ENCODE measurements around the gene SLC16A3.
A peak's percentile ranks its signal among the peaks of the same experiment; 100 is the strongest.
"Not testable (repeated sequence)": the region's sequence is repeated elsewhere in the genome, so short reads cannot be mapped to it uniquely, and the experiment has no call there.

Gene SLC16A3

DNA sequence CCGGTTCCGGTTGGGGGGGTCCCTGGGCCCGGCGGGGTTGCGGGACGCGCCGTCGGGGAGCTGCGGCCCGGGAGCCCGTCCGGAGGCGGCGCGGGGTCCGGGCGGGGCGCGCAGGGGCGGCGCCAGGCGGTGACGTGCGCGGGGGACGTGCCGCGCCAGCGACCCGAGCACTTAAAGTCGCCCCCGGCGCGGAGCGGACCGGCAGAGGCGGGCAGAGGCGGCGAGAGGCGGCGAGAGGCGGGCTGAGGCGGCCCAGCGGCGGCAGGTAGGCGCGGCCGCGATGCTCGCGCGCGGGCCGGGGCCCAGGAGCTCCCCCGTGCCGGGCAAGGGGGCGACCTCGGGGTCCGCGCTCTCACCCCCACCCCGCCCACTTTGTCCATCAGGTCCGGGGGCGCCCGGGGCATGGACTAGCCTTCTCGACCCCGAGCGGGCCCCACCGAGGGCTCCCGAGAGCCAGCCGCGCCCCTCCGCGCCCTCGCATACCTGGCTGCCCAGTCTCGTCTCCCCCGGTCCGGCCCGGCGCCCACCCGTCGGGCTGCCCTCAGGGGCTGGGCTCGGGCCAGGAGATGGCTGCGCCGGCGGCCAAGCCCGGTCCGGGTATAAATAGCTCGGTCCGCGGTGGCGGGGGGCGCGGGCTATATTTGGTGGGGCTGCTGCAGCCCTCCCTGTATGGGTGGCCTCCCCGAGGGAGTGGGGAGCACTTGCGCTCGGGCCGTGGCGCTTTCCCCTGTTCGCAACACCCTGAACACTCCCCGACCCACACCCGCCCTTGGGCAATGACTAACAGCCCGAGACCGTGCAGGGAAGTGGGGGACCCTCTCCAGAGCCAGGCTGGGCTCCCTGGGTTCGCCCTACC lies at the start of gene SLC16A3:
Gene SLC16A3 (plus strand): TSS at position 201 of the 856 bp plus-strand sequence. CDS start 6,967 bp downstream, outside the sequence.
- DNase-seq = peak; percentile 57

DNA sequence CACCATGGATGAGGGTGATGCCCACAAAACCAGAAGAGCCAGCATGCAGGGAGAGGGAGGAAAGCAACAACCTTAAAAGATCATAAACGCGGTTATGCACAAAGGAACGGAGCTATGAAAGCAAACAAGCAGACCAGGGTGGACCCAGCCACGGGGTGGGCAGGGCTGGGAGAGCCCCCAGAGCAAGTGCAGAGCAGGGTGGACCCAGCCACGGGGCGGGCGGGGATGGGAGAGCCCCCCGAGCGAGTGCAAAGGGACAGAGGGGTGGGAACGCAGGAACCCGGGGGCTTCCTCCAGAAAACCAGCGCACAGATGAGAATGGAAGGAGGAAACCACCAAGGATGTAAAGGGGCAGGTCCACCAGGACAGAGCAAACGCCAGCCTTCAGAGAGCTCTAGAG lies 49.4 kb upstream of the SLC16A3 start:
- DNase-seq = no peak

DNA sequence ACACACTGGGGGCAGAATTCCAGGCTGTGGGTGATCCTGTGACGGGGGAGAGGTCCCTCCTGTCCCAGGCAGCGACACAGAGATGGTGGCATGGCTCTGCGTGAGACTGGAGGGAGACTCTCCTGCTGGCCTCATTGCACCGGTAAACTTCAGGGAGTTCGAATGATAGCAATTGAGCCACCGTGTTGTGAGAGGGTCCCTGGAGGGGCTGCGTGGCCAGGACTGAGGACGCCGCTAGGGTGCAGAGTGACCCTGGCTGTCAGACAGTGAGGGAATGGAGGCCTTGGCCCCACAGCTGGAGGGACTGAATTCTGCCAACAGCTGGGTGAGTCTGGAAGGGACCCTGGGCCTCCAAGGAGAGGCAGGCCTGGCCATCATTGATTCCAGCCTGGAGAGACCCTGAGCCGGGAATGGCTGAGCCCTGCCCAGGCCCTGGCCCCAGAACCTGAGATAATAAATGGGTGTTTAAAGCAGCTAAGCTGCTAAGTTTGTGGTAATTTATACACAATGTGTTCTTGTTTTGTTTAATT lies 48.8 kb upstream of the SLC16A3 start:
- DNase-seq = no peak

DNA sequence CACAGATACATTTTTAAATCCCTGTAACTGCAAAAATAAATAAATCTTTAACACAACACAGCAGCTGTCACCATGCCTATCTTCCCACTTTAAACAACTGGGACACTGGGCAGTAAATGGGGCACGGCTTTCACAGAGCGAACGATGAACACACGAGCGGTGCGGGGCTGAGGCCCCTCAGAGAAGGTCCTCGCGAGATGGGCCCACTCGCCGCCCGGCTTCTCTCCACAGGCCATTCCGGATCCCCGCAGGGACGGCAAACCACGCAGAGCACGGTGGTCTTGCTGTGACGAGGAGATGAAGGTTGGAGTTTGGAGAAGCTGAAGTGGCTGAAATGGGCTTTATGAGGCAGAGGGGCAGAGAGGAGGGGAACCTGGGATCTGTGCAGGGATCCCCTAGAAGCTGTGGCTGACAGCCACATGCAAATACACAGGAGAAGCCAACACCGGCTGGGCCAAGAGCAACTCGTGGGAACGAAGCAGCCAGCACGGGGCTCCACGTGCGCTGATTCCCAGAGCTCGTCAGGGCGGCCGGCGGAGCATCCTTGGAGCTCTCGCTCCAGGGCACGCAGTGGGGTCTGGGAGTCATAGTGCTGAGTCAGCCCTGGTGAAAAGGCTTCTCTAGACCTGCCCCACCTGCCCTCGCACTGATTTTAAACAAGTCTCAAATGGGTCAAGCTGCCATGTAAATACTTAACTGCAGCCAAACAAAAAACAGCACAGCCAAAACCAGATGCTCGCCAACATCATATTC lies 47.9 kb upstream of the SLC16A3 start:
- DNase-seq = no peak

DNA sequence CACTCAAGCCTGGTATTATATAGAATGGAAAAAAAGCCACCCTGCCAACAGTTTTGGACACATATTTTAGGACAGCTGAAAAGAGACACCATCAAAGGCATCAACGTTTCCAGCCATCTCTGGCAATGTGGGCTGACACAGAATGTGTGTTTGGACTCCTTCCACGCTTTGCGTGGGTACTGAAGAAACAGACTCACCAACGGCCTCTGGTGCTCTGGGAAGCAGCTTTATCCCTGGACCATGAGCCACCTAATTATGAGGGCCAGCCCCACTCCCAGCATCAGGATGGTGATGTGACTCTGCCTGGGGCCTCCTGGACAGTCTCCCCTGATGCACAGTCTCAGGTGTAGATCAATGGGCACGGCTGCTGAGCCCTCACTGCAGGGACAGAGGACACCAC lies 44.1 kb upstream of the SLC16A3 start:
- no peak for DNase-seq

DNA sequence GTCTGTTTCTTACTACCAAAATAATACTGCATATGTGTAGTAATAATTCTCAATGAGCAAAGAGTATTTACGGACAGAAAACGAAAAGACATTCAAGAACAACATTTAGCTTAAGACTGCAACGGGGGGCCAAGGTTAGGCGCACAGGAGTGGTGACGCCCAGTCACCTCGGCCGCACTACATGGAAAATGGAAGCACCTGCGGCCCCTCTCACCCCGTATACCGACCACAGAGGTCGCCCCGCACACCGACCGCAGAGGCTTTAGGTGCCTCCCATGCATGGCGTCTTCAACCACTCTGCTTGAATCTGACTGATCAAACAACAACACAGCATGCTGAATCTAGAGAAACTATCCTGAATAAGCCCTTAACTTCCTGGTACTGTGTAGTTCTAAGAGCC lies 42.6 kb upstream of the SLC16A3 start:
- no peak for DNase-seq

DNA sequence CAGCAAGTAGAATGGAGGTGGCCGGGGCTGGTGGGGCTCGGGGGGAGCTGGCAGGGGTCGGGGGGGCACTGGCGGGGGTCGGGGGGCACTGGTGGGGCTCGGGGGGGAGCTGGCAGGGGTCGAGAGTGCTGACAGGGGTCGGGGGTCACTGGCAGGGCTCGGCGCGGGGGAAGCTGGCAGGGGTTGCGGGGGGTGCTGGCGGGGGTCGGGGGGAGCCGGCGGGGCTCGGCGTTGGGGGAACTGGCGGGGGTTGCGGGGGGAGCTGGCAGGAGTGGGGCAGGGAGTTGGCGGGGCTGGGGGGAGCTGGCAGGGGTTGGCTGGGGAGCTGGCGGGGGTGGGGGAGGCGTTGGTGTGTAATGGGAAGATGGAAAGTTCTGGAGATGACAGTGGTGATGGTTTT lies 41.3 kb upstream of the SLC16A3 start:
- no peak for DNase-seq

DNA sequence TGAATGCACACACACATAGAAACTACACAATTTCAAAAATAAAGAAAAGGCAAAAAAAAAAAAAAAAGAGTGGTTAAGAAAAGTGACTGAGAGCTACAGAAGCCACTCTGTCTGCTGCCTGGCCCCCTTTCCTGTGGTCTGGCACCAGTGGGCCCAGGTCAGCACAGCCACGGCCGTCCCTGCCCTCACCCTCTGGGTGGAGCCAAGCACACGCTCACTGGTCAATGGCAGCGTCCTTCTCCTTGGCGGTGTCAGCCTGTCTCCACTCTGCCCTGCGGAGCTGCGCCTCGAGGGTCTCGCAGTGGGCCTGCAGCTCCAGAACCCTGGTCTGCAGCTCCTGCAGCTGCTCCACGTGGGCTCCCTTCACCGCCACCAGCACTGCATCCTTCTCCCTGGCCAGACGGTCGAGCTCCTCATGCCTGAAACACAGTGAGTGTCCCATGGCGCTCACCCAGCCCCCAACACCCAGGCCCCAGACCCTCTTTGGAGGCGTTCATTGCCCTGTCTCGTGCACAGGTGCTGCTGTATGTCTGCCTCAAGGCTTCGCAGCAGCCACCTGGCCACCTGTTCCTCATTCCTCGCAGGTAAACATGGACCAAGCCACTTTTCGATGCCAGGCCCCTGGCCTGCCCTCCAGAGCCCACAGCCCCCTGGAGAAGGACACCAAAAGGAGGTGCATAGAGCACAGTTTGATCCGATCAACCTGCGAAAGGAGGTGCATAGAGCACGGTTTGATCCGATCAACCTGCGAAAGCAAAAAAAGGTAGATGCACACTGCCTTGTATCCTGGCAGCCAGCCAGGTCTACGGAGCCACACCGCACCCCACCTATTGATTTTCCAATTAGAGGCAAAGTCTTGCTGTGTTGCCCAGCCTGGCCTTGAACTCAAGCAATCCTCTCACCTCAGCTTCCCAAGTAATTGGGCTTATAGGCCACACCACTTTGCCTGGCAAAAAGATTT lies 40.6 kb upstream of the SLC16A3 start:
- DNase-seq = no peak

DNA sequence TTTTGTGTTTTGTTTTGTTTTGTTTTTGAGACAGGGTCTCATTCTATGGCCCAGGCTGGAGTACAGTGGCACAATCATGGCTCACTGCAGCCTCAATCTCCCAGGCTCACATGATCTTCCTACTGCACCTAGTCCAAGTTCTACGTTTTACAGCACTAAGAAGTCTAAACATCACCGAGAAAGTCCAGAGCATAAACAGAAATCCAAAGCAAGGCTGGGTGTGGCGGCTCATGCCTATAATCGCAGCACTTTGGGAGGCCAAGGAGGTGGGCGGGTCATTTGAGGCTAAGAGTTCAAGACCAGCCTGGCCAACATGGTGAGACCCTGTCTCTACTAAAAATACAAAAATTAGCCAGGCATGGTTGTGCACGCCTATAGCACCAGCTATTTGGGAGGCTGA lies 35.8 kb upstream of the SLC16A3 start:
- DNase-seq = not testable (repeated sequence)

DNA sequence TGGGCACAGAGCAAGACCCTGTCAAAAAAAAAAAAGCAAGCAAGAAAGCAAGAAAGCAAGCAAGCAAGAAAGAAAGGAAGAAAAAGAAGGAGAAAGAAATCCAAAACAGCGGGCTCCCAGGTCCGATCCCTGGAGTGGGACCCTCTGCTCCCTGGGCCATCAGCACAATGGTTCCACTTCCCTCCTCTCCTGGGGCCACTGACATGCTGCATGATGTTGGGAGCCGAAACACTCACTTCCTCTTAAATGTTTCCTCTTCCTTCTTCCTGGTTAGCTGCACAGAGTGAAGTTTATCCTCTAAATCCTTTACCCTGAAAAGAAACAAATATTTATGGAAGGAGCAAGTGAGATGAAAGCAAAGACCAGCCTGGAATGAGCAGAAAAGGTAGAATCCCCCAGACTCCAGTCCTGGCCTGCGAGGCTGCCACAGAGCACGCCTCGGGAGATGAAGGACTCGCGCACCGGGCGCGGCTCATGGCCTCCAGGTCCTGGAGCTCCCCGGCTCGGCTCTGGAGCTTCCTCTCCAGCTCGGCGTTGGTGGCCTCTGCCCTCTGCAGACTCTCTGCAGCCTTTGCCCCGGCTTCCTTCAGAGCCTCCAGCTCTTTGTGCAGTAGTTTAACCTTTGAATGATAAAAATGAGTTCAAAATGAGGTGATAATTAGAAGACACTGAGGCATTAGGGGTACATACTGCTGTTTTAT lies 35.2 kb upstream of the SLC16A3 start:
- DNase-seq = no peak

DNA sequence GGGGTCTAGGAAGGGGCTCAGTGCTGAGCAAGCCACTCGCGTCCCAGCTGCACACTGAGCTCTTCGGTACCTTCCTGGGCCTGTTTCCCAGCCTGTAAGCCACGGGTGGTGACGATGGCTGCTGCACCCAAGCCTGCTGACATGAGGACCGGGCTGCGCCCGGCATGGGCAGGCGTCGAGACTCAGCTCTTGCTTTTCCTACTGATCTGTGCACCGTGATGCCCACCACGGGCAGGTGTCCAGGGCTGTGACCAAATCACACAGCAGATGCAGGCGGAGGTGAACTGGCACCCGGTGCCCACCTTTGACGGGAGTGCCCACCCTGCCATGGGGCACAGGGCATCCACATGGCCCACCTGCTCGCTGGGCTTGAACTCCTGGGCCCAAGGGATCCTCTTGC lies 34.1 kb upstream of the SLC16A3 start:
- DNase-seq = no peak

DNA sequence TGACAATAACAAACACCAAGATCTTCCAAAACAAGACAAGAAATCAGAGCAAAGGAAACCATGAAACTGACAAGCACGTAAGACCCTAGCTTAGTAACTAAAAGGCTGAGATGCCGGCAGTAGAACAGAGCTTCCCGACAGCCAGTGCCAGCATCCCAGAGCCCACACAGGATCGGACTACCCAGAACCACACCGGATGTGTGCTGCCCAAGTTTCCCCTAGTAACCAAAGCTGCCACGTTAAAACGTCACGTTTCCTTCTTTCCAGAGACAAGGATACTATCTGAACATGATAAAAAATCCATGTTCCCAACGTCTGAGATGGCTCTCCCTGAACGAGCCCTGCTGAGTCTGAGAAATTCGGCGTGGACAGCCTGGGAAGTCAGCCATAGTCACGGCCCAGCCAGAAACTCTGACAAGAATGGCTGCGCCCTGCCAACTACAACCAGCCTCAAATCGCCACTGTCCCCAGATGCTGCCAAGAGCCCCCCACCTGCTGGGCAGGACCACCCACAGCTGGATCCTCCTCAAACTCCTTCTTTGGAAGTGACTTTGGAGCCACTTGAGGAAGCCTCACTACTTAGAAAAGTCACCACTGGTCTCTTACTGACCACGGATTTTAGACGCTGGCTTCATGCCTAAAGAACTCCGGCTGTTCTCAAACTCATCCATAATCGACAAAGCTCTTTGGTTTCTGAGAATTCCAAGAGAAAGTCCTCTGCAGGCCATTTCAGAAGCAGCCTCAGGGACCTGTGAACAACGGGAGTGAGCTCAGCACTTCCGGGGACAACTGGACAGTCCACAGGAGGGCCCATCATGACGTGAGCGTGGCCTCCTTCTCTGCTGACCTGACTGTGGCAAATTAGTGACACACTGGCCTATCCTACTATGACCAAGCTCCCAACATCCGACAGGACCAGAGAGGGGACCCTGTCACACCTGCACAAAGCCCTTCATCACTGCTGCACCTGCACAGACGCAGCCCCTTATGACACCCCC lies 32.9 kb upstream of the SLC16A3 start:
- no peak for DNase-seq

DNA sequence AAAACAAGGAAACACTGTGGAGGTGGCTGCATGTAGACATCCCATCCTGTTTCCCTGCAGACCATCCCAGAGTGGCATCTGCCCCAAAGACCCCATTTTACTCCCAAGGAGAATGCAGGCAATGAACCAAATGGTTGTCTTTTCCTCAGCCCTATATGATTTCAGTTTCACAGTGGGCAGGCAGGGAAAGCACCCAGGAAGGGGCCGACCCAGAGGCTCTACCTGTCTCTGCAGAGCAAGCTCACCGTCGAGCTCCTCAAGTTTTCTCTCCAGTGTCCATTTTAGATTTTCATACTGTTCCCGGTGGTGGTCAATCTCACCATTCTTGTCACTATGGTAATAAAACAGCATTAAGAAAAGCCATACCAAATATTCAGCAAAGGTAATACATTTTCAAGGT lies 30.8 kb upstream of the SLC16A3 start:
- no peak for DNase-seq

DNA sequence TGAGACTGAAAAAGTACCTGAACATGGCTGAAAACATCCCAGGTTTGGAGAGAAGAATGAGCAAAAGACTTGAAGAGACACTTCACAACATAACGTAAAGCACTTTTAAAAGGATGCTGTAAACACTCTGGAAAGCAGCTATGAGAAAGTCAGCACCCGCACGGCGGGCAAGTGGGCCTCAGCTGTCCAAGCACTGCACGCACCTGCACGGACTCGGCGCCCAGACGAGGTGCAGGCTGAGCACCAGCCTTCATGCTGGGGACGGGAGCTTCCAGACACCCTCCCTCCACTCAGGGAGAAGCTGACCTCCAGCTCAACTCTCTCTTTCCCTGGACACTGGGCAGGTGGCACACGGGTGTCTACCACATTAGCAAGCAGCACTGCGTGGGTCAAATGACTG lies 29.3 kb upstream of the SLC16A3 start:
- no peak for DNase-seq

DNA sequence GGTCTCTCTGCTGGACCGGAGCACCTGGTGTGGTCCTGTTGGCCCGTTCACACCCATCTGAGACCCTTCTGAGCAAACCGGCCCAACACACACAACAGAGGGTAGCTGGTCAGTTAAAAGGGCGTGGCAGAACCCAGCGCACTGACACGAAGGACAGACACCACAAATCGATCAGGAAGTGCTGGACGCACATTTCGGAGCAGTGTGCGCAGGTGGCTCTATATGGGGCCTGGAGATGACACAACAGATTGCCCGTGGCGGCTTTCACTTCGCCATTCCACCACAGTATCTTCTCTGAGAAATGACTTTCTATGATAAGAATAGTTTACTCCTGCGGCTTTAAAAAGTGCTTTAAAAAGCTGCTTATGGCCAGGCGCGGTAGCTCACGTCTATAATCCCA lies 28.7 kb upstream of the SLC16A3 start:
- DNase-seq = no peak

DNA sequence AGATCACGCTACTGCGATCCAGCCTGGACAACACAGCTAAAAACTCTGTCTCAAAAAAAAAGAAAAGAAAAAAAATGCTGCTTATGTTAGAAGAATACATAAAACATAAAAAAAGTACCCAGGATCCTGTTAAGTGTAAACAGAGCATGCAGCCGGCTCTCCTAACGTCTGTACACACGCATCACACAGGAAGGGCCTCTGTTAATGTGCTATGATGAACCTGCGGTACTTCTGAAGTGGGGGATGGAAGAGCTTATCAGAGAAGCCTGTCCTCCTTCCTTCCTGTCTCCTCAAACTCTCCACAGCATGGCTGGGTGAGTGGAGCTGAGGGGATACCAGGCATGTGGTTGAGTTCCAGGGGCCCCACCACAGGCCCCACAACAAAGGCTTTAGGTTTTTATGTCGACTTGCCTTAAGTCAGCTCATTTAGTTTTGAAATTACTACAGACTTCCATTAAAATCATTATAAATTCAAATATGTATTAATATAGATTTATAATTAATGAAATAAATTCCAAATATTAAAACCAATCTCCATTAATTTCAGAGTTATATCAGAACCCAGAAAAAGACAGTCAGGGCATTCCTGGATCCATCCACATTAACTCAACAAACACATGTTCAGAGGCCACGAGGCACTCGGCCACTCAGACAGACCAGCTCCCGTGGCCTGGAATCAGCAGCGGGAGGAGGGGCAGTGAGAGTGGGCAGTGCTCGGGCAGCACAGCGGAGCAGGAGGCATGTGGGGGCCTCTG lies 27.9 kb upstream of the SLC16A3 start:
- DNase-seq = peak; percentile 56

DNA sequence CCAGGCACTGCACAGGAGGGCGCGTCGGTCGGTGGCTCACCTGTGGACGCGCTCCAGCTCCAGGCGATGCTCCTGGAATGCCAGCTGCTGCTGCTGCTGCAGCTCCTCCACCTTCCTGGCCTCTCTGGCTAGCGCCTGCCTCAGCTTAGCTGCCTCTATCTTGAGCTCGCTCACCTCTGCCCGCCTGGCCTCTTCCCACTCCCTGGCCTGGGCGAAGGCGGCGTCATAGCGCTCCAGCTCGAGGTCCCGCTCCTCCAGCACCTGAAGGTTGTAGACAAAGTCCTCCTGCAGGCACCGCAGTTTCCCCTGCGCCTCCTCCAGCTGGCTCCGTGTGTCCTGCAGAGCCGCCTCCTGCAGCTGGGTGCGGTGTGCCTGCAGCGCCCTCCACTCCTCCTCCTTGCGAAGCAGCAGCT lies 27.3 kb upstream of the SLC16A3 start:
- no peak for DNase-seq

DNA sequence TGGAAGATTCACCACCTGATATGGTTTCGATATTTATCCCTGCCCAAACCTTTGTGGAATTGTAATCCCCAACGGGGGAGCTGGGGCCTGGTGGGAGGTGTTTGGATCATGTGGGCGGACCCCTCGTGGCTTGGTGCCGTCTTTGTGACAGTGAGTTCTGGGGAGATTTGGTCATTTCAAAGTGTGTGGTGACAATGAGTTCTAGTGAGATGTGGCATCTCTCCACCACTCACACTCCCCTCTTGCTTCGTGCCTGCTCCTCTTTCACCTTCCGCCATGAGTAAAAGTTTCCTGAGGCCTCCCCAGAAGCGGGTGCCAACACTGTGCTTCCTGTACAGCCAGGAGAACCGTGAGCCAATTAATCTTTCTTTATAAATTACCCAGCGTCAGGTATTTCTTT lies 25.9 kb upstream of the SLC16A3 start:
- no peak for DNase-seq

DNA sequence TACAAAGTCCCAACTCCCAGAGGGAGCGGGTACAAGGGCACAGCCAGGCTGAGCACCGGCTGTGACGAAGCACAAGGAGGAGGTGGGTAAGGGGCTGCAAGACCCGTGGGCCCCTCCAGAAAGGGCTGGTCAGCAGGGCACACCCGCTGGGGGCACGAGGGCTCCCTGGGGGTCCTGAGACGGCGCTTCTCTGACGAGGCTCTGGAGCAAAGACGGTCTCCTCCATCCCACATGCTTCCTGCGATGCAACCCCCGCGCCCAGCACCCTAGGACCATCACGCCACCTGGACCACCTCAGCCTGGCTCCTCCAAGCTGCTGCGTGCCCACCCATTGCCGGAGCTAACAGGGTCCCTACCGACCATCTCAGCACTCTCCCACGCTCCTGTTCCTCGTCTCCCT lies 24.9 kb upstream of the SLC16A3 start:
- no peak for DNase-seq
